Heart left ventricle (tissue), 13 donors: ENCODE measurements around the gene DNM3.

Experiments
- POLR2A ChIP-seq, 2 donors: fragments of 450-650 bp; IDR thresholded peaks; one replicate each; pipeline ENCODE4 v1.6.1; 2017; ENCODE audit warnings: antibody characterized with exemption in 2 of 2, mild to moderate bottlenecking in 2 of 2, moderate library complexity in 2 of 2
- TF ChIP-seq, protein P1 (sequence below), 12 donors: fragments of 200-600 bp; sonication (generic) in 4 of 12; IDR thresholded peaks; one replicate each; pipeline versions ENCODE4 v1.5.0 to v1.8.0; 2018 to 2022; ENCODE audit warnings: antibody characterized with exemption in 12 of 12, mild to moderate bottlenecking in 5 of 12
- donor health status: ischemic (EF 13 %, LVEDD 7.1; RV severe dilation, severe dysfunction).
- donor health status: DM: no; HTN: yes; CAD: no.
- donor health status: DM: no; HTN: no; CAD: no.
- donor health status: ischemic (EF 25% LVEDD 6.9; RV normal size, moderate dysfunction).
- donor health status: ischemic (EF 25% LVEDD 5.7; RV mildly dilated, moderate dysfunction).
- donor health status: ischemic (EF 35%, LVEDD 5.7; RV mildly dilated, moderate dysfunction).
- donor health status: nonischemic (EF 11% LVEDD 7.7; RV severe dilation, severe dysfunction).
- donor health status: DM: yes; HTN: yes; CAD: no.
- donor health status: PGD.
- donor health status: ischemic (EF 29% LVEDD 5.4; RV normal size, mild dysfunction).
- donor health status: nonischemic (EF 23%, LVEDD 6.1; RV moderate dilation, normal function).

DNA sequence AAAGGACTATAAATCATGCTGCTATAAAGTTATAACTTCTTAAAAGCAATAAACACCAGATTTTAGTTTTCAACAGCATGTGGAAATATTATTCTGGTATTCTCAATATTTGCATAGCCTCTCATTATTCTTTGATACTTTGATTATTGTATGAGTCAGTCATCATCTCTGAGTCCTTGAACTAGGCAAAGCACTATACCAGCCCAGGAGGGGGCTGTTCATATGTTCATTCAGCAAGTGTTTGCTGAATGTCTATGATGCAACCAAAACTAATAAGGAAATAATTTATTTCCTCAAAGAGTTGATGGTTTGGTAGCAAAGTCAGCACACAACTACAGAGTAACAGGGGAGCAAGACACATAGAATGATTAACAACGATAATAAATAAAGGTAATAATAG, 403.6 kb downstream of the DNM3 start:
- TF ChIP-seq POLR2A (IDR thresholded peaks at IDR 0.05): no peak
- TF ChIP-seq, protein P1, sequence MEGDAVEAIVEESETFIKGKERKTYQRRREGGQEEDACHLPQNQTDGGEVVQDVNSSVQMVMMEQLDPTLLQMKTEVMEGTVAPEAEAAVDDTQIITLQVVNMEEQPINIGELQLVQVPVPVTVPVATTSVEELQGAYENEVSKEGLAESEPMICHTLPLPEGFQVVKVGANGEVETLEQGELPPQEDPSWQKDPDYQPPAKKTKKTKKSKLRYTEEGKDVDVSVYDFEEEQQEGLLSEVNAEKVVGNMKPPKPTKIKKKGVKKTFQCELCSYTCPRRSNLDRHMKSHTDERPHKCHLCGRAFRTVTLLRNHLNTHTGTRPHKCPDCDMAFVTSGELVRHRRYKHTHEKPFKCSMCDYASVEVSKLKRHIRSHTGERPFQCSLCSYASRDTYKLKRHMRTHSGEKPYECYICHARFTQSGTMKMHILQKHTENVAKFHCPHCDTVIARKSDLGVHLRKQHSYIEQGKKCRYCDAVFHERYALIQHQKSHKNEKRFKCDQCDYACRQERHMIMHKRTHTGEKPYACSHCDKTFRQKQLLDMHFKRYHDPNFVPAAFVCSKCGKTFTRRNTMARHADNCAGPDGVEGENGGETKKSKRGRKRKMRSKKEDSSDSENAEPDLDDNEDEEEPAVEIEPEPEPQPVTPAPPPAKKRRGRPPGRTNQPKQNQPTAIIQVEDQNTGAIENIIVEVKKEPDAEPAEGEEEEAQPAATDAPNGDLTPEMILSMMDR (IDR thresholded peaks at IDR 0.05): no peak
